RPMI8226 (cell line): ENCODE results near the gene ADAM19.
A peak's percentile ranks its signal among the peaks of the same experiment; 100 is the strongest.
"Not testable (repeated sequence)": the region's sequence is repeated elsewhere in the genome, so short reads cannot be mapped to it uniquely, and the experiment has no call there.

ENCODE experiments used
- DNase-seq: peaks from one replicate; pipeline ENCODE4 v3.0.0-alpha.2; 2015

The ADAM19 gene

DNA sequence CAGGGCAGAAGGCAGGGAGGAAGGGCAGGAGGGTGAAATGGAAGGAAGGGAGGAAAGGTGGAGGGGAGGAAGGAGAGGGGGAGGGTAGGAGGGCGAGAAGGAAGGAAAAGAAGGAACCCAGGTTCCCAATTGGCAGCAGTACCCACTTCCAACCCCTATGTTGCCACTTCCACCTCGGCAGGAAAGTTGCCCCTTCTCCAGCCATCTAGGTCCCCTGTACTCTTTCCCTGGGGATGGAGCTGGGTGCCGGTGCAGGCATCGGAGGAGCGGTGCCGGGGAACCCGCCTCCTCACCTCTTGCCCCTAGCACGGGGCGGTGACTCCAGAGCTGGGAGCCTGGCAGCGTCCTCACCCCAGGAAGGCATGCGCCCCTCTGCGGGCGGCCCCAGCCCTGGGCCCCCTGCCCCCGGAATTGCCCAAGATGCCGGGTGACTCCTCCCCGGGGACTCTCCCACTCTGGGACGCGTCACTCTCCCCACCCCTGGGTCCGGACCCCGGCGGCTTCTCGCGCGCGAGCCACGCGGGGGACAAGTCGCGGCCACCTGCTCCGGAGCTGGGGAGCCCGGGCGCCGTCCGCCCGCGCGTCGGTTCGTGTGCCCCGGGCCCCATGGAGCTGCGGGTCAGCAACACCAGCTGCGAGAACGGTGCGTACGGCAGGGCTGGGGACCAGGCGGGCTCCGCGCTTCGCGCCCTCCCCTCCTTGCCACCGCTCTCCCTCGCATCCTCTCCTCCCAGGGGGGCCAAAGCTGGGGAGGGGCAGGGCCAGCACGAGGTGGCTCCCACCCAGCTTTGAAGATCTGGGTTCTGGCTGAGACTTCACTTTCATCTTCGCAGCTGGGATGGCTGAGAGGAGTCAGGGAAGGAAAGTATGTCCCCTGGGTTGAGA is 115.6 kb downstream of the ADAM19 start, which contains the start of gene NIPAL4:
Gene NIPAL4, plus strand, starts transcription at position 499 of the 885 bp plus-strand sequence. Its CDS starts 108 bp downstream, at position 607.
- DNase-seq, result no peak

DNA sequence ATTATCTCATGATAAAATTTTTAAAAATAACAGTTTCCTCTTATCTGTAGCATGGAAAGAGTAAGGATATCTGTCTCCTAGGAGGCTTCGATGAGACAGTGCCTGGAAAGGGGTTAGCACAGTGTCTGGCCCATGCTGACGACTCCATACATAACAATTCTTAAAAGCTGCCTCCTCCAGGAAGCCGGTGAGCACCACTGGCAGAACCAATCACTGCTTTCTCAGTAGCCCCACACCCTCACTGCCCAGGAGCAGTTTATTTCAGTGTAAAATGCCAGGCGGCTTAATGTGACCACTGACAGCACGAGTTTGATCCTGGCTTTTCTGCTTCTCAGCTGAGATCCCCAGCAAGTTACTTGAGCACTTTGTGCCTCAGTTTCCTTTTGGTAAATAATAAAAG is 116.7 kb downstream of the ADAM19 start:
- DNase-seq, result no peak

DNA sequence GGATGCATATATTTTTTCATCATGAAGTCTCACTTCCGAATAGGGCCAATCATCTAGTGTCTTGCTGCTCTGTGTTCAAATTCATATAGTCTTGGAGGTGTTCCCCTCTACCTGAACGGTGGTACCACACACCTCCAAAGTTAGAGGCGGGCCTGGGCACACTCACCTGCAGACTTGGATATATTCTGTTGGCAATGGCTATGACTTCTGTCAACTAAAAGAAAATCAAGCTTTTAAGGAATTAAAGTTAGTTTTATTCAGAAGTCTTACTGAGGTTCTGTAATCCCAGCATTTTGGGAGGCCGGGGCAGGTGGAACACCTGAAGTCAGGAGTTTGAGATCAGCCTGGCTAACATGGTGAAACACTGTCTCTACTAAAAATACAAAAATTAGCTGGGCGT is 118.2 kb downstream of the ADAM19 start:
- DNase-seq, result no peak

DNA sequence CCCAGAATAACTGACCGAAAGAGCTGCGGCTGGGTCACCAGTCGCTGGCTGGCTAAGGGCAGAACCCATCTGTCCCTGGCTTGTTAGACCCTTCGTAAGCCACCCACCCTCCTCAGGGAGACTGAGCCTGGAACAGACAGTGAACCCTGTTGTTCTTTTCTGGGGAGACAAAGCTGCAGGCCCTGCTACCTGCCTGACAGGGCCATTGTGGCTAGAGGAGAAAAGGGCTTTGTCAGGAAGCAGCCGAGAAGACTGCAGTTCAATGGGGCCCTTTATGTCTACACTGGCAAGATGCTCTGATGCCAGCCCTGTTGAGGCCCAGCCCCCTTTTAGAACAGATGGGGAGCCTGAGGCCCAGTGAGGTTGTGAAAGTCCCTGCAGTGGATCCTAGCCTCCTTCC is 119.3 kb downstream of the ADAM19 start:
- DNase-seq, result no peak

DNA sequence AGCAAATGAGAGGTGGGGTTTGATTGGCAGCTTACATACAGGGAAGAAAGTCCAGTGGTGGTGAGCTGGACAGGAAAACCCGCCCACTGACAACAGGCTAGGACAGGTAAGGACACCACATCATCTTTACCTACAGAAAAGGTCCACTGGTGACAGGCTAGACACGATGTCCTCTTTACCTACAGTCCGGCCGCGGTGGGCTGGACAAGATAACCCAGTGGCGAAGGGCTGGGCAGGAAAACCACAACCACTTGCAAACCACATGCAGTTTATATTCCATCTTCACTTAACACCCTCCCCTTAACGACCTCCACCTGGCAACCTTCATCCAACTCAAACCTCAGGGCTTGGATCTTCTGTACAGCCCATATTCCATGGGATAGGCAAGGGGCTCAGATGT is 120.5 kb downstream of the ADAM19 start:
- no peak for DNase-seq

DNA sequence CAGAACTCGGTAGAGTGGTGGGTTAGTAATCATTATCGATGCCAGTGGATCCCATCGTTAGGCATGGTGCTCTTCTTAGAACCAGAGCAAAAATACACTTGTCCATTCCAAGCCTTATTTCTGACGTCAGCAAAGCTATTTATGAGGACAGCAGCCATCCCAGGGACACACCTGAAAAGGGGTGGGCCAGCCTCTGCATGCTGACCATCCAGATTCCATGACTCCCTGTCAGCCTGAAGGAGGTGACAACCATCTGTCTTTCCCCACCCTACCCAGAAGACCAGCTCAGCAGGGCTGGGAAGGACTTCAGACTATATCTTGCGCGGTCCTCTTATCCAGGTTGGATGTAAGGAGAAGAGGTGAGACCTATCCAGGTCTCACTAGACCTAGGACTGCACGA is 121.3 kb downstream of the ADAM19 start:
- no peak for DNase-seq

DNA sequence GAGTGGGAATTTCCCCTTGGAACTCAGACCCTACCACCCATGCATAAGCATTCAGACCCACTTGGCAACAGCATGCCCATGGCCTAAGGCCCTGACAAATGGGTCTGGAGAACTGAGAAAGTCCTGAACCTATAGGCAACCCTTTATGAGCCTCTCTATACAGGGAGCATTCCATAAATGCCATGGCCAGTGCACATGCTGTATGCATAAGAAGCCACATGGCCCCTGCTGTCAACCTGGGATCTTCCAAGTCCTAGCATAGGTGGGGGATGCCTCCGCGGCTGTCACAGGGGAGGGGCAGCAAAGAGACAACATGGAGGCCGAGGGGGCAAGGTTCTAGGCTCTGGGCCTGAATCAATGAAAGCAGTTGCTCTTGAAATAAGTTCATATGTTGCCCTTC is 123.8 kb downstream of the ADAM19 start:
- DNase-seq, result no peak

DNA sequence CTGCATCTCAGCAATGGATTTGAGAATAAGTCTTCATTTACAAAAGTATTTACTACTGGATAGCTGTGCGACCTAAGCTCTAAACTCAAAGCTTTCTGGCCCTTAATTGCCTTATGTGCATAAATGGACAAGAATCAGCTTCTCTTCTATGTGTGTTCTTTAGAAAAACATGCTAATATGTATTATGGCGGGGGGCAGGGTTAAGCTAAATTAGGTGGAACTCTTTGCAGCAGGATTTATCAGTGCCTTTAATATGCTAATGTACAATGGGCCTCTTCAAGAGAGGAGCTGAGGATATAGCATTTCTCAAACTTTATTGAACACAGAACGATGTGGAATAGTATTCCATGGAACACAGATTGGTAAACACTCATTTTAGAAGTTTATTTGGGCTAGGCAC is 125.6 kb downstream of the ADAM19 start:
- no peak for DNase-seq

DNA sequence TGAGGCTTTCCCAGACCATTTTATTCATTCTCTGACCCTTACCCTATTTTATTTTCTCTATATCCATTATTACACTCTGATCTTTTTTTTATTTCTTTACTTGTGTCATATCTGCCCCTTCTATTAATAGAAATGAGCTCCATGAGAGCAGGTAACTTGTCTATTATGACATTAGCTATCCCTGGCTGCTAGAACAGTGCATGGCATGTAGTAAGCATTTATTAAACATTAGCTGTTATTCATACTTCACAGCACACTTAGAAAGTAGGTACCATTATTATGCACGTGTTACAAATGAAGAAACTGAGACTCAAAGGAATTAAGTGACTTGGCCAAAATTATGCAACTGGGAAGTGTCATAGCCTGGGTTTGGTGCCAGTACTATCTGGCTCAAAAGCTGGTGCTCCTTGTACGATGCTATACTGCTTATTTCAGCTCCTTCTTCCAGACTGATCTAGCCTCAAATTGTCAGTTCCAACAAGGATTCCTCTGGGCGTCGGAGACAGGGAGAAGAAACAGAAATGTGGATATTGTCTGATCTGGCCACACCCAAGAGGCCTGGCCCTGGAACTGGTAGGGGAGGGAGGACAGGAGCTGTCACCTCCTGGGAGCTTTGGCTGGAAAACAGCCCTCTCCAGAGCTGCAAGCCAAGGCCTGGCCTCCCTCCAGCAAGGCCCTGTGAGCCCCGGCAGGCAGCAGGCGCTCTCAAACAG is 126.4 kb downstream of the ADAM19 start:
- no peak for DNase-seq

DNA sequence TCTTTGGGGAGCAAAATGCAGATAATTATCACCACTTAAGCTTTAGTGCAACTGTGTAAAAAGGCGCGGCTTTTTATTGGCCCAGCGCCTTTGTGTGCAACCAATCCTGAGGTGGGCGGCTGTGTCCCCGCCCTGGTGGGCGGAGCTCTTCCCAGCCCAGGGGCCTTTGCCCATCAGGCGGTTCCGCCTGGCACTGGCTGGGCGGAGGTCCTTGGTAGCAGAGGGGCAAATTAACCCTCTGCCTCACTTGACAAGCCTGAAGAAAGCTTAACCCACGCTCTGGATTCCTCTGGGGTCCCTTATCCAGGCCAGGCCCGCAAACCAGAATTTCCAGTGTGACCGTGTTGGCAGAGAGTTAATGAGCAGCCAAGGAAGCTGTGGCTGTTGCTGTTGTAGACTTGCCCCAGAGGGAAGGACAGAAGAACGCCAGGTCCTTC is 128.4 kb downstream of the ADAM19 start:
- DNase-seq, result no peak

DNA sequence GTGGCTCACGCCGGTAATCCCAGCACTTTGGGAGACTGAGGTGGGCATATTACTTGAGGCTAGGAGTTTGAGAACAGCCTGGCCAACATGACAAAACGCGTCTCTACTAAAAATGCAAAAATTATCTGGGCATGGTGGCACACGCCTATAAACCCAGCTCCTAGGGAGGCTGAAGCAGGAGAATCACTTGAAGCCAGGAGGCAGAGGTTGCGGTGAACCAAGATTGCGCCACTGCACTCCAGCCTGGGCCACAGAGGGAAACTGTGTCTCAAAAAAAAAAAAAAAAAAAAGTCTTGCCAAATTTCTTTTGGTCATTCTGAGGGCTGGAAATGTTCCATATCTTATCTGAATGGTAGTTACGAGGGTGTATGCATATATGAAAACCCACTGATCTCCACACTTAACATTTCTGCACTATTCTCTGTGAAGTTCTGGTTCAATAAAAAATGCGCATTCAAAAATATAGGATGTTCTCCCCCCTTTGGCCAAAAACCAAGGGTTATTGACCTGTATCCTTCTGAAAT is 129.1 kb downstream of the ADAM19 start:
- DNase-seq, result no peak

DNA sequence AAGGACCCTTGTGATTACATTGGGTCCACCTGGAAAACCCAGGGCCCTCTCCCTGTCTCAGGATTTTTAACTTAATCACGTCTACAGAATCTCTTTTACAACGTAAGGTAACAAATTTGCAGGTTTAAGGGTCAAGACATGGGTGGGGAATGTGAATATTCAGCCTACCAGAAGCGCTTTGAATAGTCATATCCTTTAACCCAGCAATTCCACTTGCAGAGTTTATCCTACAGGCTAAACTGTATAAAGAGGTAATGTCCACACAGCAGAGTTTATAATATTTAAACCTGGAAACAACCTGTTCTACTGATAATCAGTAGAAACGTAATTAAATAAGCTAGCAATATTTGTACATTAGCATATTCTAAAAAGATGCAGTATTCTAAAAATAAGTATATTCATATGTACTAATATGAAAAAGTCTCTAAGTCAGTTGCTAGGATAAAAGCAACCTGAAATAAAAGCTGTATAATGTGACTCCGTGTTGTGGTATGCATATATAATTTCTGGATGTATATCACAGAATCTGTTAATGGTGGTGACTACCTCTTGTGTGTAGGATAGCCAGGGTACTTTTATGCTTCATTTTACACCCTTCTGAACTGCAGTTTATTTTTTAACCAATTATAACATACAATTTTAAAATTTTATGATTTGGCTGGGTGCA is 129.7 kb downstream of the ADAM19 start:
- no peak for DNase-seq

DNA sequence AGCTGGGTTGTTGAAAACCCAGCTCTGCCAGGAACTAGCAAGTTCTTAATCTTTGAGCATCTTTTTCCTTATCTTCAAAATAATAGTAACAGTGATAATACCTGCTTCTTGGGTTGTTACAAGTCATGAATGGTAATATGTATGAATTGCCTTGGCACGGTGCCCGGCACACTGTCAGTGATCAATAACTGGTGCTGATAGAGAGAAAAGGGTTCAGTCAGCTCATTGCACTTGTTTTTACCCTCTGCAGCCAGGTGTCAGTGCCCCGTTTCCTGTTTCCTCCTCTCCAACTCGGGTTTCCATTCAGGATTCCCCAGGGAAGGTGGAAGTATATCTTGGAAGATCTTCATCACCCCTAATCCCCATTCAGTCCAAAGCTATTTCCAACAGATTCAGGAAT is 131.4 kb downstream of the ADAM19 start:
- no peak for DNase-seq

DNA sequence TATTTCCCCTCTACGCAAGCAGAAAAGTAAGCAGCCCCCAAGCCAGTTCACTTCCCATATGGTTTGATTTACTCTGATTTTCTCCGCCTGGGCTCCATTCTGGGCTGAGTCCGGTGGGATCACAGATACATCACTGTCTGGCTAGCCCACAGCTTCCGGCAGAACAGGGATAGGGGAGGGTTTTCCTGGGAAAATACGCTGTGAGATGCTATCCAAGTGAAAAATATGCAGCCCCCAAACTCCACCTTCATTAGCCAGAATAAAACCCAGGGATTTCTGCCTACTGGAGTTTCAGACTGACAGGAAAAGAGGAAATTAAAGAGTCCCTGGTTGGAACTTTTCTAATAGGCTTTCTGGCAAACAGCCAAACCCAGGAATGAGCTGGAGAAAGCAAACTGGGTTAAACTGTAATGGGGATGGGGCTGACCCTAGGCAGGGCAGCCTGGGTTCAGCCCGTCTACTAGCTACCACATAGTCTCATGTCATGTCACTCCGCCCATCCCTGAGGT is 132.5 kb downstream of the ADAM19 start:
- no peak for DNase-seq

DNA sequence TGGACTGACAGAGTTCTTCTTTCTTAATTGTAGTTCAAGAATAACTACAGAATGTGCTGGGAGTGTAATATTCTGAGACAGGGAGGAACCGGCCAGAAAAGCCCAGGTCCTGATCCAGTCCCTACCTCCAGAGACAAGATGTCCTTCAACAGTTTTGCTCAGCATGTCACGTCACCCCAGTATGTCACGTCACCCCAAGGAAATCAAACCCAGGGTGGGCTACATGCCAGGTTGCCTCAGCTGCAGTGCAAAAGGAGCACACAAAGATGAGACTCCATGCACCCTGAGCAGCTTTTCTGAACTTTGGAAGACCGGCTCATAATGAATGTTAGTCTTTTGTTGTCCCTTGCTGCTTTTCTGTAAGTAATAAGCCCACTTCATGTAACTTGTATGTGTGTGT is 141.5 kb downstream of the ADAM19 start:
- DNase-seq, result no peak

DNA sequence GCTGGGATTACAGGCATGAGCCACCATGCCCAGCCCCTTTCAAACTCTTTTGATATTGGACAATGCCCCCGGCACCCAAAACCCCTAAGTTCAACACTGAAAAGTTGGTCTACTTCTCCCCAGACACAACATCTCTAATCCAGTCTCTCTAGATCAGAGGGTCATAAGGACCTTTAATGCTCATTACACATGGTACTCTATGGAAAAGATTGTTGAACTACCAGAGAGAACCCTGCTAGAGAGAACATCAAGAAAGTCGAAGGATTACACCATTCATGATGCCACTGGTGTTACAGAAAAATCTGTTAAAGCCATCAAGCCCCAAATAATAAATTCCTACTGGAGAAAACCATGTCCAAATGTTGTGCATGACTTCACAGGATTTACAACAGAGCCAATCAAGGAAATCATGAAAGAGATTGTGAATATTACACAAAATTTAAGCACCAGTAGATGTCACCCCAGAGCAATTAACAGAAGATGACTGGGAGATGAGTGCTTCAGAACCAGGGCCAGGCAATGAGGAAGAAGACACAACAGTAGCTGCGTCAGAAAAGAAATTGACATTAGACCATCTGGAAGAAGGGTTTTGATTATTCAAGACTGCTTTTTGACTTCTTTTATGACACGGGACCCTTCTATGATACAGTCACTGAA is 143.9 kb downstream of the ADAM19 start:
- peak; percentile 64 for DNase-seq

DNA sequence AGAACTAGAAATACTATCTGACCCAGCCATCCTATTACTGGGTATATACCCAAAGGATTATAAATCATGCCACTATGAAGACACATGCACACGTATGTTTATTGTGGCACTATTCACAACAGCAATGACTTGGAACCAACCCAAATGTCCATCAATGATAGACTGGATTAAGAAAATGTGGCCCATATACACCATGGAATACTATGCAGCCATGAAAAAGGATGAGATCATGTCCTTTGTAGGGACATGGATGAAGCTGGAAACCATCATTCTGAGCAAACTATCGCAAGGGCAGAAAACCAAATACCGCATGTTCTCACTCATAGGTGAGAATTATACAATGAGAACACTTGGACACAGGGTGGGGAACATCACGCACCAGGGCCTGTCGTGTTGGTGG is 145.7 kb downstream of the ADAM19 start:
- not testable (repeated sequence) for DNase-seq
